IPS-NIHi11 (cell line): ENCODE measurements around the gene ENPEP.
"Not testable (repeated sequence)": the region's sequence is repeated elsewhere in the genome, so short reads cannot be mapped to it uniquely, and the experiment has no call there.

Experiments
- DNase-seq: peaks from one replicate; pipeline ENCODE4 v3.0.0; 2012; ENCODE audit warnings: mixed read lengths, low spot score

Gene ENPEP

GRCh38 chr4:110485452-110485851 is 9.5 kb downstream of the ENPEP start:
- DNase-seq: no peak

DNA sequence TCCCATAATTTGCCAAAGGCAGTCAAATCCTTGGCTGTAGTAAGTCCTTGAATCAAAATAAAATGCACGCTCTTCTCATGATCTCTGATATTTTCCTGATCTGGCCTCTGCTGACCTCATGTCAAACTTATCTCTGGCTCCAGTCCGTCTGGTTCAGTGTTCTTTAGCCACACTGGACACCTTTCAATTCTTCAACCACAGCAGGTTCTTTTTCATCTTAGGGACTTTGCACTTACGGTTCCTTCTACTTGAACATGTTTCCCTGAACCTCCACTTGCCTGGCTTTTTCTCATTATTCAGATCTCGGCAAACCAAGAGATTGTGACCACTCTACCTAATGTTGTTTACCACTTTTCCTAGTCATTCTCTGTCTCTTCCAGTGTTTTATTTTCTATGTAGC is 10.3 kb downstream of the ENPEP start:
- DNase-seq: no peak

- not testable (repeated sequence) for DNase-seq
Measured at GRCh38 chr4:110486850-110487249, 10.9 kb downstream of the ENPEP start.

- DNase-seq: no peak
Measured at GRCh38 chr4:110487873-110488272, 11.9 kb downstream of the ENPEP start.

DNA sequence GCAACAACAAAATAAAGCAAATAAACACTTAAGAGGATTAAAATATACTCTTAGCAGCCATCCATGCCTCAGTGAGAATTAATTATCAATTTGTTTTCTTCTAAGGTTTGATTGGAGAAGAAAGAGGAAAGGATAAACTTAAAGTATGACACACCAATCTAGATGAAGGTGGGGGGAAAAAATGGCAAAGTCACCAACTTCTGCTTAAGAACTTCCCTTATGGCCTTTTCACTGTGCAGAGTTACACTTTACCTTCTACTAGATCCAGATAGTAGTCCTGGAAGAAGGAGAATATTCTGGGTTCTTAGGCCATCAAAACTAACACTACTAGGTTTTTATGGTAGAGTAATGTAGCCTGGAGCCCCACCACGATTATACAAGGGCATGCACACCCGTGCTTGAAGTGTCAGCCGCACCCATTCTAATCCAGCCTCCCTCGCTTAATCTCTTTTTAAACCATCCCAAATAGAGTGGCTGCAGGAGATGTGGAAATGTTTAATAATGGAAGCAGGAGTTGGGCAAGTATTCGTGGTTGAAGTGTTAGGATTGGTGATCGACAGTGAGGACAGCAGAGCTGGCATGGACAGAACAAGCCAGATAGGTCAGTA is 14.1 kb downstream of the ENPEP start:
- no peak for DNase-seq

- no peak for DNase-seq
Measured at GRCh38 chr4:110492522-110492921, 16.6 kb downstream of the ENPEP start.

DNA sequence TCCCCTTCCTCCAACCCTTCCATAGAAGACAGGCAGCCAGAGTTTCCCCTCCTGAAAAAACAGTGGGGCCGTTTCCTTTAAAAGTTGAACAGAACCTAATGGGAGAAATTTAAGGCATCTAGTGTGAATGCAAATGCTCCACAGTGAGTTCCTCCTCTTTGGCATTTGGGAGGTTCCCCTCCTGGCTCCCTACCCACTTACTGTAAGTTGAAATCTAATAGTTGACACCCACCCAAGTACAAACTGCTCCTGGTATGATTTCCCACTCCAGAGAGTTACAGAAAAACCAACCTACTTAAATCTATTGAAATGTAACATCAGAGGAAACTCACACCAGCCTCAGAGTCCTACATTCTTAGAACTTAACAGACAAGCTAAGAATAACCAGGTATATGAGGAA is 17.6 kb downstream of the ENPEP start:
- no peak for DNase-seq

DNA sequence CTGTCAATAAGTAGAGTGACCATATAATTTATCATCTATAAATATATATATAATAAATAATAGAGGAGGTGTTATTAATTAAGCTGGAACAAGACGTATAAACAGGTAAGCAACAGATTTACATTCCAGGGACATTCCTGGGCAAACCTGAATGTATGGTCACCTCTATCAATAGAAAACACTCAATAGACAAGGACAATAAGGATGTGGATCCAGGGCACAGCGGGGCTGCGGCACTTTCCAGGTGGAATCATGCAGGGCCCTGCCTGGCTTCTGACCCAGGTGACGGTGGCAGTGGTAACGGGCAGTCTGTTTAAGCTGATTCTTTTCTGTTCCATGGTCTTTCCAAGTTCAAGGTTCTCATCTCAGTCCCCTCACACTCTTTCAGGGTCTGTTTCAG is 22.5 kb downstream of the ENPEP start:
- DNase-seq: peak; percentile 7

- DNase-seq: no peak
Measured at GRCh38 chr4:110499126-110499525, 23.2 kb downstream of the ENPEP start.

DNA sequence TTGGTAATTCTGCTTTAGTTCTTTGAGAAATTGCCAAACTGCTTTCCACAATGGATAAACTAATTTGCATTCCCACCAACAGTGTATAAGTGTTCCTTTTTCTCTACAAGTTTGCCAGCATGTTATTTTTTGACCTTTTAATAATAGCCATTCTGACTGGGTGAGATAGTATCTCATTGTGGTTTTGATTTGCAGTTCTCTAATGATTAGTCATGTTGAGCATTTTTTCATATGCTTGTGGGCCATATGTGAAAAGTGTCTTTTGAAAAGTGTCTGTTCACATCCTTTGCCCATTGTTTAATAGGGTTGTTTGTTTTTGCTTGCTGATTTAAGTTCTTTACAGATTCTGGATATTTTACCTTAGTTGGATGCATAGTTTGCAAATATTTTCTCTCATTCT is 25.9 kb downstream of the ENPEP start:
- DNase-seq: no peak

- no peak for DNase-seq
Measured at GRCh38 chr4:110503270-110504083, 27.5 kb downstream of the ENPEP start.

- DNase-seq: no peak
Measured at GRCh38 chr4:110504084-110504435, 28.1 kb downstream of the ENPEP start.

- DNase-seq: no peak
Measured at GRCh38 chr4:110505440-110505839, 29.5 kb downstream of the ENPEP start.

GRCh38 chr4:110508827-110509710 is 33.1 kb downstream of the ENPEP start:
- peak; percentile 19 for DNase-seq

GRCh38 chr4:110510277-110510676 is 34.3 kb downstream of the ENPEP start:
- DNase-seq: no peak

DNA sequence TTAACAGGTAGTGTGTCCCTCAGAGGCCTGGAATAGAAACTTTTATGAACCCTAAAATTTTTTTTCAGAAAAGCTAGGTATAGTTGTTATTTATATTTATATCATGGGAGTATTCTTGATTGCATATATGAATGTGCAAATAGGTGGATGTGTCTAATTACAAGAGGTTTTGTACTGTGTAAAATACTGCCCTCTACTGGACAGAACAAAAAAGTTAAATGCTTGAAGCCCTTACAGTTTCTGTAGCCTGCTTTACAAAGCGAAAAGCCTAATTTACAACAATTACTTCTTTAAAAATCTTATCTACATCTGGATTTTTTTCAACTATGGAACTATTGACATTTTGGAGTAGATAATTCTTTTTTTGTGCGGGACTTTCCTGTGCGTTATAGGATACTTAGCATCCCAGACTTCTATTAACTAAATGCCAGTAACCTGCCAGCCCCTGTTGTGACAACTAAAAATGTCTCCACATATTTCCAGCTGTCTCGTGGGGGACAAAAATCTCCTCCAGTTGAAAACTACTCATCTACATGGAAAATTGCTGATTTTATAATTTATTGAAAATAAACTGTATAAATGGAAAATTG is 35.1 kb downstream of the ENPEP start:
- peak; percentile 39 for DNase-seq

GRCh38 chr4:110512901-110513300 is 36.9 kb downstream of the ENPEP start:
- no peak for DNase-seq

DNA sequence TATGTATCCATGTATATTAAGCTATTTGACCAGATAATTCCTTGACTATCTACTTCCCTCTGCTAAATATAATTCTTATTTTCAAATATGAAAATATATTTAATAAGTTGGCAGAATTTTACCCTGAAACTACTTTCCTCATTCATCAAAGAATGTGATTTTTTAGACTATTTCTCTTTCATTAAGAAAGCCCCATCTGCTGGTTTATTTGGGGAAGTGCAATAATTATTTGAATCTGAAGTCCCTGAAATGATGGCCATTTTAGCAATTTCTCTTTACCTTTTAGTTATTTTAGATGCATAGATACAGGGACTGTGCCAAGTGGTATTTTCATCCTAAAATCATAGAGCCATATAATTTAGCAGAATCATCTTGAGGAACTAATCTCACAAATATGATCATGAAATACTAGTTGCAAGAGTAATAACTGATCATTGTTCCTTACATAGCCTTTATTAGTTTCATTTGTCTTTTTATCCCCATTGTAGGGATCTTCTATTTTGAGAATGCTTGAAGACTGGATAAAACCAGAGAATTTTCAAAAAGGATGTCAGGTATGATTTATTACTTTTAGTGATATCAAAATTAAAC is 39.0 kb downstream of the ENPEP start:
- peak; percentile 13 for DNase-seq

GRCh38 chr4:110515676-110516075 is 39.7 kb downstream of the ENPEP start:
- DNase-seq: no peak

DNA sequence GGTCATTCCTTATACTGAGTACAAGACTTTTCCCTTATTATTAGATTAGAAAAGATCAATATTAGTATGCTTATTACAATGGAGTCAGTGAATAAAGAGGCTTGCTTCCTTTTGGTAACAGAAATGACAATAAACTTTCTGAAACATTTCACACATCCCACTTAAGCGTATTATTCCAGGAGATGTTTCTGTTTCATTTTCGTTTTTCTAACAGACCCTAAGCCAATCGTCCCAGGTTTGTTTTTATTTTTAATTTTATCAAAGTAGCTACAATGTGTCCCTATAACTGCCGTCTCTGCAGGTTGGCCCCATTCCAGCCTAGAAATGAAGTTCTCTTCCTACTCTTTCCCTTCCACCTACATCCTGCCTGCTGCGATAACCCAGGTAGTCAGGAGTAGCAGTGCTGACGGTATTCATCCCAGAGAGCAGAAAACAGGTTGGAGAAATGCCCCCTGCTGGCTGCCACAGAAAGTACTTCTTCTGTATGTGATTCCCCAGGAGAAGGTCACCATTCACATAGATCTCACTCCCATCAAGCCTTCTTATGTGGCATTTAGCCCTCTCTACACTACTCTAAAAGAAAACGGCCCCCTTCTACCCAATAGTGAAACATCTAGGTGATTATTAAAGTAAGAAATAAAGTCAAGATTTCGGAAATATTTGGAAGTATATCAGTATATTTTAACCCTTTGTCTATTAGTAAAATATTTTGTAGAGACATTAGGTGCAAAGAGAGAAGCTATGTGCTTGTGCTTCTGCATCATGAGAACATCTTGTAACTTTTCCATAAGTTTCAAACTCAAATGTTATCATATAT is 40.4 kb downstream of the ENPEP start:
- DNase-seq: peak; percentile 73

DNA sequence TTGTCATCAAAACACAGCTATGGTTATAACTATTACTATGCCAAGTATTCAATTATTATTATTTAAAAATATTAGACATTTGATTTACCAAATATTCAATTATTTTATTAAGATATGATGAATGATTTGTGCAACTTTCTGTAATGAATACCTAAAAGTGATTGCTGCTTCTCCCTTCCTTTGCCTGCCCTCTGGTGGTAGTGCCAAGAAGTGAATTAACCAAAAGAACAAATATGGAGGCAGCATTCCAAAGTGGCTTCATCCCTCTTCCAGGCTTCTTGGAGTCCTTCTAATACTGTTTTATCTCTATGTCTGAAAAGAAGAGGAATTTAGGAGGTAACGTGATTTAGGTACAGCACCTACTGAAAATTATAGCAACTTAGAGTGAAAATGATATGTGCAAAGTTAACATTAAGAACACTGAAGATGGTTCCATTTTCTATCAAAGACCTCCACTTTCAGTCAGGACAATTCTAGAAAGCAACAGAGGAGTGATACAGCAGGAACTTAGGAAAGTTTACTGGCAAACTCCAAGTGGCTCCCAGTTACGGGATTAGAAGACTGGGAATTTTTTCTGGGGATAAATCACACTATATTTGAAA is 43.0 kb downstream of the ENPEP start:
- DNase-seq: peak; percentile 30
